Measurements from ENCODE around the gene EFNB2. TPM values are rescaled to one million over a fixed set of nuclear protein-coding genes. Genes with fewer than 3 reads are reported as not detected.

The EFNB2 gene
- total and polyA plus RNA-seq, 4 donors = 15.7 to 43.8 (median 29.1) TPM

DNA sequence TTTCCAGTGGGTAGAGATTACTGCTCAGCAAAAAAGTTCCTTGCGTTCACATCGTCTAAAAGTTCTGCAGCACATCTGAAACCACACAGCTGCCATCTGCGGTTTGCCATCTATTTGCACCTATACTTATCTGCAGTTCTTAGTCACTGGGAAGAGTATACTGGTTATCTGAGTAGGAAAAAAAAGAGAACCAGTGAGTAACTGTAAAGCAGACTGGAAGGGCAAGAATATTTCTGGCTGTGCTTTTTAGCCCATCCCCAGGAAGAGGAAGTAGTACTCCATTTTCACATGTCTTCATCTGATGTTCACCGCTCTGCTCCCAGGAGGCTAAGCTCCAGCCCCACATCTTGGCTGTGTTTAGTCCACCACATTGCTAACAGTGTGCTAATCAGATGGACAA lies 35.6 kb downstream of the EFNB2 start:
- TF ChIP-seq, protein P1, sequence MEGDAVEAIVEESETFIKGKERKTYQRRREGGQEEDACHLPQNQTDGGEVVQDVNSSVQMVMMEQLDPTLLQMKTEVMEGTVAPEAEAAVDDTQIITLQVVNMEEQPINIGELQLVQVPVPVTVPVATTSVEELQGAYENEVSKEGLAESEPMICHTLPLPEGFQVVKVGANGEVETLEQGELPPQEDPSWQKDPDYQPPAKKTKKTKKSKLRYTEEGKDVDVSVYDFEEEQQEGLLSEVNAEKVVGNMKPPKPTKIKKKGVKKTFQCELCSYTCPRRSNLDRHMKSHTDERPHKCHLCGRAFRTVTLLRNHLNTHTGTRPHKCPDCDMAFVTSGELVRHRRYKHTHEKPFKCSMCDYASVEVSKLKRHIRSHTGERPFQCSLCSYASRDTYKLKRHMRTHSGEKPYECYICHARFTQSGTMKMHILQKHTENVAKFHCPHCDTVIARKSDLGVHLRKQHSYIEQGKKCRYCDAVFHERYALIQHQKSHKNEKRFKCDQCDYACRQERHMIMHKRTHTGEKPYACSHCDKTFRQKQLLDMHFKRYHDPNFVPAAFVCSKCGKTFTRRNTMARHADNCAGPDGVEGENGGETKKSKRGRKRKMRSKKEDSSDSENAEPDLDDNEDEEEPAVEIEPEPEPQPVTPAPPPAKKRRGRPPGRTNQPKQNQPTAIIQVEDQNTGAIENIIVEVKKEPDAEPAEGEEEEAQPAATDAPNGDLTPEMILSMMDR (IDR thresholded peaks at IDR 0.05; ENCODE audit: control extremely low read depth, extremely low read depth) = no peak
- DNase-seq (no peak), ATAC-seq (ENCODE audit: insufficient read depth, low FRiP score) (no peak)
- Histone ChIP-seq H3K9me3 (ENCODE audit: control insufficient read depth in 4 of 4, insufficient read depth in 3 of 4, low read length in 3 of 4) (no peaks in the 10 kb centered on the region), H3K4me3 (no peak overlapping the region), H3K4me1 (ENCODE audit: control insufficient read depth in 5 of 5, insufficient read depth in 5 of 5, low read length in 5 of 5) (peaks cover 0 to 13% (median 6%) of the 10 kb centered on the region in 5 donors), H3K9ac (ENCODE audit: insufficient read depth in 1 of 2, low read length in 2 of 2) (no peak overlapping the region), H3K27me3 (ENCODE audit: control insufficient read depth in 3 of 3, insufficient read depth in 3 of 3, low read length in 2 of 3) (no peaks in the 10 kb centered on the region), H3K27ac (ENCODE audit: low read depth in 1 of 2, low read length in 1 of 2) (no peak overlapping the region), H3K36me3 (ENCODE audit: control insufficient read depth in 4 of 4, insufficient read depth in 4 of 4, low read length in 4 of 4) (peaks cover 0 to 5% (median 0%) of the 10 kb centered on the region in 4 donors)
- 40 to 47% methylated on average over 4 of the region's 4 CpGs for WGBS, 2 donors

DNA sequence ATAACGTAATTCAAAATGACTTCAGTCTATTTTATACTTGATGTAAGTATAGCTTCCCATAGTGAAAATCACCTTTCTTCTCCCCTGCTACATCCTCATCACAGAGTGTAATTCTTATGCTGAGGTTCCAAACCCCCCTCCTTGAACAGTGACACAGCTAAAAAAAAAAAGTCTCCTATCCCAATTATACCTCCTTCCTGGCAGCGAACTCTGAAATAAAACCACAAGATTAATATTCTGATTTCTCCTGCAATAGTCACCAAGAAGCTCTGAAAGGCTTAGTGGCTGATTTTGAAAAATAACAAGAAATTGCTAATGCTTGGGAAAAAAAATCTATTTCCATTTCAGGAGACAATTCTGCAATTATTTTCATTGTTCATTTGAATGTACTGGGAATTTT lies 36.3 kb downstream of the EFNB2 start:
- TF ChIP-seq, protein P1 (IDR thresholded peaks at IDR 0.05; ENCODE audit: control extremely low read depth, extremely low read depth) = no peak
- ATAC-seq (ENCODE audit: insufficient read depth, low FRiP score) = no peak

DNA sequence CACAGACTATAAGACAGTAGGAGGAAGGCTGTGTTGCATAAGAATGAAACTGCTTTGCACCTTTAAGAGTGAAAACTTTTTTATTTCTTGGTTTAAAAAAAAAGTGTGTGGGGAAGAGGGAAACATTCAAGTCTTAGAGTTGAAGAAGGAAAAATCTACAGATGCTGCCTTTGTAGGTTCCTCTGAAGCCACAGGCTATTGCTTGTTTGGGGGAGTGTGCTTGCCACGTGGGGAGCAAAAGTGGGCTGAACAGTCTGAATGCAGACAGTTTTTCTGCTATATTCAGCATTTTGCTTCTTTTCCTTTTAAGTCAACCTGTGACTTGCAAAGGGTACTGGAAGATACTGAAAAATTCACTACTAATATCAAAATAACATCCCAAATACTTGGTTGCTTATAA lies 36.9 kb downstream of the EFNB2 start:
- Histone ChIP-seq H3K9ac (ENCODE audit: insufficient read depth in 1 of 2, low read length in 2 of 2) (no peak overlapping the region), H3K27me3 (ENCODE audit: control insufficient read depth in 3 of 3, insufficient read depth in 3 of 3, low read length in 2 of 3) (no peaks in the 10 kb centered on the region), H3K27ac (ENCODE audit: low read depth in 1 of 2, low read length in 1 of 2) (no peak overlapping the region), H3K4me1 (ENCODE audit: control insufficient read depth in 5 of 5, insufficient read depth in 5 of 5, low read length in 5 of 5) (peaks cover 0 to 13% (median 6%) of the 10 kb centered on the region in 5 donors), H3K4me3 (no peak overlapping the region), H3K36me3 (ENCODE audit: control insufficient read depth in 4 of 4, insufficient read depth in 4 of 4, low read length in 4 of 4) (peaks cover 0 to 13% (median 5%) of the 10 kb centered on the region in 4 donors), H3K9me3 (ENCODE audit: control insufficient read depth in 4 of 4, insufficient read depth in 3 of 4, low read length in 3 of 4) (no peaks in the 10 kb centered on the region)
- TF ChIP-seq, protein P1 (IDR thresholded peaks at IDR 0.05; ENCODE audit: control extremely low read depth, extremely low read depth) = no peak
- ATAC-seq (ENCODE audit: insufficient read depth, low FRiP score) (no peak), DNase-seq (no peak)
- WGBS, 2 donors = 4 to 18% methylated on average over 1 of the region's 1 CpG

More for the DNA sequence above, 36.3 kb downstream of the EFNB2 start:
- Histone ChIP-seq H3K27ac (ENCODE audit: low read depth in 1 of 2, low read length in 1 of 2) (peak overlapping the region in 1 of 2 donors; percentile 6), H3K4me3 (no peak overlapping the region), H3K9me3 (ENCODE audit: control insufficient read depth in 4 of 4, insufficient read depth in 3 of 4, low read length in 3 of 4) (no peaks in the 10 kb centered on the region), H3K36me3 (ENCODE audit: control insufficient read depth in 4 of 4, insufficient read depth in 4 of 4, low read length in 4 of 4) (peaks cover 0 to 8% (median 2%) of the 10 kb centered on the region in 4 donors), H3K4me1 (ENCODE audit: control insufficient read depth in 5 of 5, insufficient read depth in 5 of 5, low read length in 5 of 5) (peaks cover 0 to 13% (median 6%) of the 10 kb centered on the region in 5 donors), H3K9ac (ENCODE audit: insufficient read depth in 1 of 2, low read length in 2 of 2) (no peak overlapping the region), H3K27me3 (ENCODE audit: control insufficient read depth in 3 of 3, insufficient read depth in 3 of 3, low read length in 2 of 3) (no peaks in the 10 kb centered on the region)
- DNase-seq = no peak
- WGBS, 2 donors = 49 to 60% methylated on average over 2 of the region's 2 CpGs

DNA sequence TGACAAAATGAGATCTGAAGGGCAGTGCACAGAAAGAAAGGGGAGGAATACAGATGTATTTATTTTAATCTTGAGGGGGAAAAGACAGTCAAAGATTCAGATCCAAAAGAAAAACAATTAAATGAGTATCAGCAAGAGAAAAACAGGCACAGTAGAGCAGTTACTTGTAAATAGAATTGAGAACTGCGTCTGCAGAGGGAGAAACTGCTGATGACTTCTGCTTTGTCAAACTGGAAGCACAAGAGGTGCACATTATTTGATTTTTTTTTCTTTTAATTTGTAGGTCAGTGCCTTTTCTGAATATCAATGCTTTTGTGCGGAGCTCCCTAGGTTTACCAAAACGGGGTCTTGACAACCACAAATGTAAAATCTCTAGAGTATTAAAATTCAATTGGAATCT lies 37.3 kb downstream of the EFNB2 start:
- 25 to 40% methylated on average over 3 of the region's 3 CpGs for WGBS, 2 donors

More for the DNA sequence above, 37.3 kb downstream of the EFNB2 start:
- H3K27ac ChIP-seq (ENCODE audit: low read depth in 1 of 2, low read length in 1 of 2) = no peak overlapping the region
- no peaks in the 10 kb centered on the region for H3K27me3 ChIP-seq (ENCODE audit: control insufficient read depth in 3 of 3, insufficient read depth in 3 of 3, low read length in 2 of 3)
- no peaks in the 10 kb centered on the region for H3K9me3 ChIP-seq (ENCODE audit: control insufficient read depth in 4 of 4, insufficient read depth in 3 of 4, low read length in 3 of 4)
- H3K4me3 ChIP-seq = no peak overlapping the region
- ATAC-seq (ENCODE audit: insufficient read depth, low FRiP score) (no peak), DNase-seq (no peak)
- TF ChIP-seq, protein P1 (IDR thresholded peaks at IDR 0.05; ENCODE audit: control extremely low read depth, extremely low read depth) = no peak
- no peak overlapping the region for H3K9ac ChIP-seq (ENCODE audit: insufficient read depth in 1 of 2, low read length in 2 of 2)
- H3K36me3 ChIP-seq (ENCODE audit: control insufficient read depth in 4 of 4, insufficient read depth in 4 of 4, low read length in 4 of 4) = peaks cover 0 to 16% (median 7%) of the 10 kb centered on the region in 4 donors
- H3K4me1 ChIP-seq (ENCODE audit: control insufficient read depth in 5 of 5, insufficient read depth in 5 of 5, low read length in 5 of 5) = peaks cover 0 to 13% (median 7%) of the 10 kb centered on the region in 5 donors

All from lung (tissue), 12 donors.